Measurements from ENCODE around the gene PSMB2.

- no peak for TF ChIP-seq CTCF (IDR thresholded peaks at IDR 0.05; ENCODE audit: poor library complexity, severe bottlenecking)
- no peak for TF ChIP-seq POLR2AphosphoS5 (IDR thresholded peaks at IDR 0.05)
Measured at GRCh38 chr1:35600593-35600992, 40.7 kb downstream of the PSMB2 start.

Measured in neural cell (in vitro differentiated cells).